ENCODE data around the gene PPM1M. TPM values are rescaled to one million over a fixed set of nuclear protein-coding genes. Genes with fewer than 3 reads are reported as not detected.

Gene PPM1M
- total and polyA plus RNA-seq, 2 donors (not counting 1 experiment from before 2014, with no cell fraction given): 19.7 to 37.8 TPM

- no peak for DNase-seq (ENCODE audit: low read depth in 2 of 2)
- no peak overlapping the region for H3K4me2 ChIP-seq (ENCODE audit: extremely low read depth, insufficient read depth, low read length)
- H3K27me3 ChIP-seq (ENCODE audit: control insufficient read depth, insufficient read depth, low read length): no peaks in the 10 kb centered on the region
- no peak overlapping the region for H3K27ac ChIP-seq (ENCODE audit: insufficient read depth, low read length)
- no peak overlapping the region for H2AFZ ChIP-seq (ENCODE audit: low read length)
- H3K9ac ChIP-seq (ENCODE audit: insufficient read depth, low read length): no peak overlapping the region
- no peak overlapping the region for H3K4me3 ChIP-seq (replicated peaks in 1 of 4; ENCODE audit: control extremely low read depth in 1 of 4, insufficient read depth in 1 of 4, low read depth in 3 of 4, low read length in 4 of 4)
- H3K79me2 ChIP-seq (ENCODE audit: control insufficient read depth, insufficient read depth, low read length): no peaks in the 10 kb centered on the region
- no peaks in the 10 kb centered on the region for H3K4me1 ChIP-seq (ENCODE audit: control insufficient read depth, extremely low read depth, insufficient read depth, low read length)
- H4K20me1 ChIP-seq (ENCODE audit: control insufficient read depth, extremely low read depth, insufficient read depth, low read length): no peaks in the 10 kb centered on the region
- TF ChIP-seq CTCF (conservative IDR thresholded peaks at IDR 0.05 in 1 of 2, IDR thresholded peaks at IDR 0.05 in 1 of 2; ENCODE audit: low read depth in 1 of 2, low read length in 2 of 2) (no peak), EZH2 (IDR thresholded peaks at IDR 0.05; ENCODE audit: low read length, missing control alignments) (no peak)
- H3K36me3 ChIP-seq (ENCODE audit: control insufficient read depth, insufficient read depth, low read length): peaks cover 2% of the 10 kb centered on the region
- no peaks in the 10 kb centered on the region for H3K9me3 ChIP-seq (ENCODE audit: control insufficient read depth, insufficient read depth, low read depth, low read length)
Measured at GRCh38 chr3:52298149-52299098, 52.9 kb downstream of the PPM1M start.

GRCh38 chr3:52299247-52299878, 53.8 kb downstream of the PPM1M start:
- no peaks in the 10 kb centered on the region for H3K27me3 ChIP-seq (ENCODE audit: control insufficient read depth, insufficient read depth, low read length)
- no peaks in the 10 kb centered on the region for H3K79me2 ChIP-seq (ENCODE audit: control insufficient read depth, insufficient read depth, low read length)
- TF ChIP-seq EZH2 (IDR thresholded peaks at IDR 0.05; ENCODE audit: low read length, missing control alignments) (no peak), CTCF (conservative IDR thresholded peaks at IDR 0.05 in 1 of 2, IDR thresholded peaks at IDR 0.05 in 1 of 2; ENCODE audit: low read depth in 1 of 2, low read length in 2 of 2) (no peak)
- no peak overlapping the region for H3K4me2 ChIP-seq (ENCODE audit: extremely low read depth, insufficient read depth, low read length)
- H3K4me3 ChIP-seq (replicated peaks in 1 of 4; ENCODE audit: control extremely low read depth in 1 of 4, insufficient read depth in 1 of 4, low read depth in 3 of 4, low read length in 4 of 4): no peak overlapping the region
- no peaks in the 10 kb centered on the region for H4K20me1 ChIP-seq (ENCODE audit: control insufficient read depth, extremely low read depth, insufficient read depth, low read length)
- DNase-seq (ENCODE audit: low read depth in 2 of 2): no peak
- no peak overlapping the region for H3K27ac ChIP-seq (ENCODE audit: insufficient read depth, low read length)
- no peaks in the 10 kb centered on the region for H3K9me3 ChIP-seq (ENCODE audit: control insufficient read depth, insufficient read depth, low read depth, low read length)
- H3K4me1 ChIP-seq (ENCODE audit: control insufficient read depth, extremely low read depth, insufficient read depth, low read length): no peaks in the 10 kb centered on the region
- no peak overlapping the region for H3K9ac ChIP-seq (ENCODE audit: insufficient read depth, low read length)
- no peak overlapping the region for H2AFZ ChIP-seq (ENCODE audit: low read length)
- no peaks in the 10 kb centered on the region for H3K36me3 ChIP-seq (ENCODE audit: control insufficient read depth, insufficient read depth, low read length)

Other genes starting within 250 kb of the PPM1M start
- gene RPL29, start 249.9 kb upstream of the PPM1M start, total RNA-seq: 1,076 and 1,351 TPM in 2 replicates
- gene RPL29, start 249.9 kb upstream of the PPM1M start, polyA plus RNA-seq: 1,512 and 1,580 TPM in 2 replicates
- gene DUSP7, start 189.2 kb upstream of the PPM1M start, total RNA-seq: 5.4 and 5.6 TPM in 2 replicates
- gene DUSP7, start 189.2 kb upstream of the PPM1M start, polyA plus RNA-seq: 23.7 and 26.5 TPM in 2 replicates
- 3.1 and 17.7 TPM in 2 replicates for gene POC1A, start 91.3 kb upstream of the PPM1M start, total RNA-seq
- gene POC1A, start 91.3 kb upstream of the PPM1M start, polyA plus RNA-seq: 3.8 and 13.1 TPM in 2 replicates
- gene ALAS1, start 47.6 kb upstream of the PPM1M start, total RNA-seq: 43.4 and 61.8 TPM in 2 replicates
- 60.9 and 84.4 TPM in 2 replicates for gene ALAS1, start 47.6 kb upstream of the PPM1M start, polyA plus RNA-seq
- gene TLR9, start 20.1 kb upstream of the PPM1M start, total RNA-seq: under 0.01 TPM in 1 of 2 replicates, not detected in the other
- gene TLR9, start 20.1 kb upstream of the PPM1M start, polyA plus RNA-seq: not detected in 2 replicates
- gene TWF2, start 6.6 kb upstream of the PPM1M start, total RNA-seq: 69.9 and 76.3 TPM in 2 replicates
- gene TWF2, start 6.6 kb upstream of the PPM1M start, polyA plus RNA-seq: 67.2 and 69.8 TPM in 2 replicates
- 63.9 and 71.2 TPM in 2 replicates for gene WDR82, start 32.9 kb downstream of the PPM1M start, total RNA-seq
- gene WDR82, start 32.9 kb downstream of the PPM1M start, polyA plus RNA-seq: 76.2 and 77.7 TPM in 2 replicates
- gene GLYCTK, start 42.1 kb downstream of the PPM1M start, total RNA-seq: 3.3 and 6.9 TPM in 2 replicates
- gene GLYCTK, start 42.1 kb downstream of the PPM1M start, polyA plus RNA-seq: 4.5 and 6.5 TPM in 2 replicates
- 1.8 and 3.0 TPM in 2 replicates for gene DNAH1, start 70.6 kb downstream of the PPM1M start, total RNA-seq
- gene DNAH1, start 70.6 kb downstream of the PPM1M start, polyA plus RNA-seq: 0.72 and 1.9 TPM in 2 replicates
- 70.7 and 75.5 TPM in 2 replicates for gene BAP1, start 164.2 kb downstream of the PPM1M start, total RNA-seq
- 37.0 and 42.4 TPM in 2 replicates for gene BAP1, start 164.2 kb downstream of the PPM1M start, polyA plus RNA-seq
- gene PHF7, start 164.9 kb downstream of the PPM1M start, total RNA-seq: 3.1 and 5.0 TPM in 2 replicates
- gene PHF7, start 164.9 kb downstream of the PPM1M start, polyA plus RNA-seq: 5.2 and 5.5 TPM in 2 replicates
- under 0.01 and 0.17 TPM in 2 replicates for gene SEMA3G, start 199.3 kb downstream of the PPM1M start, total RNA-seq
- gene SEMA3G, start 199.3 kb downstream of the PPM1M start, polyA plus RNA-seq: 0.02 TPM in 1 of 2 replicates, not detected in the other
- gene TNNC1, start 208.3 kb downstream of the PPM1M start, total RNA-seq: 0.33 and 0.51 TPM in 2 replicates
- 0.69 and 0.89 TPM in 2 replicates for gene TNNC1, start 208.3 kb downstream of the PPM1M start, polyA plus RNA-seq
- 51.4 and 69.9 TPM in 2 replicates for gene NISCH, start 209.8 kb downstream of the PPM1M start, total RNA-seq
- gene NISCH, start 209.8 kb downstream of the PPM1M start, polyA plus RNA-seq: 30.8 and 31.1 TPM in 2 replicates
- under 0.01 TPM in 2 replicates for gene STAB1, start 249.6 kb downstream of the PPM1M start, total RNA-seq
- gene STAB1, start 249.6 kb downstream of the PPM1M start, polyA plus RNA-seq: 0.03 and 0.09 TPM in 2 replicates